Activated gamma-delta T cell (primary cell): ENCODE results near the gene SMOC1.

Source experiments
- DNase-seq: peaks from one replicate; lab custom pipeline; 2025; lab: John Stamatoyannopoulos, UW
- total RNA-seq, 2 donors: gene quantifications; one replicate each; lab custom pipeline; 2026; lab: John Stamatoyannopoulos, UW

SMOC1 gene
- 0 to 0.44 reads per million in 2 donors for total RNA-seq

GRCh38 chr14:69879175-69880043, at the start of gene SMOC1:
Gene SMOC1, plus strand, starts transcription at chr14:69879416. Its CDS starts 263 bp downstream, at chr14:69879679.
- no peak for DNase-seq

GRCh38 chr14:69838881-69839416, 40.3 kb upstream of the SMOC1 start:
- DNase-seq: no peak

- no peak for DNase-seq
Observed at GRCh38 chr14:69839661-69840060, 39.6 kb upstream of the SMOC1 start.

- no peak for DNase-seq
Observed at GRCh38 chr14:69841656-69842055, 37.6 kb upstream of the SMOC1 start.

GRCh38 chr14:69842686-69843420, 36.4 kb upstream of the SMOC1 start:
- no peak for DNase-seq

GRCh38 chr14:69844171-69844570, 35.0 kb upstream of the SMOC1 start:
- DNase-seq: no peak

GRCh38 chr14:69845050-69845581, 34.1 kb upstream of the SMOC1 start:
- DNase-seq: no peak

GRCh38 chr14:69845787-69846186, 33.4 kb upstream of the SMOC1 start:
- DNase-seq: no peak

- DNase-seq: no peak
Observed at GRCh38 chr14:69848156-69848555, 31.1 kb upstream of the SMOC1 start.

GRCh38 chr14:69848903-69849391, 30.3 kb upstream of the SMOC1 start:
- no peak for DNase-seq

GRCh38 chr14:69850086-69850735, 29.0 kb upstream of the SMOC1 start:
- no peak for DNase-seq

GRCh38 chr14:69850736-69851112, 28.5 kb upstream of the SMOC1 start:
- no peak for DNase-seq

- no peak for DNase-seq
Observed at GRCh38 chr14:69852531-69853321, 26.5 kb upstream of the SMOC1 start.

- DNase-seq: no peak
Observed at GRCh38 chr14:69853774-69854173, 25.4 kb upstream of the SMOC1 start.

- no peak for DNase-seq
Observed at GRCh38 chr14:69854598-69854997, 24.6 kb upstream of the SMOC1 start.

- no peak for DNase-seq
Observed at GRCh38 chr14:69855180-69855832, 23.9 kb upstream of the SMOC1 start.

GRCh38 chr14:69858801-69859200, 20.4 kb upstream of the SMOC1 start:
- DNase-seq: no peak

GRCh38 chr14:69859591-69859990, 19.6 kb upstream of the SMOC1 start:
- no peak for DNase-seq

- DNase-seq: no peak
Observed at GRCh38 chr14:69860221-69860620, 19.0 kb upstream of the SMOC1 start.

- no peak for DNase-seq
Observed at GRCh38 chr14:69861025-69861569, 18.1 kb upstream of the SMOC1 start.
